Activated T-cell treated with anti-CD3 and anti-CD28 coated beads, Interleukin-2, amount 50 U/mL, for 24 hours (primary cell): ENCODE data around the gene BNIP3.

ENCODE experiments used
- DNase-seq: peaks from one replicate; pipeline ENCODE4 v3.0.0-alpha.2; 2020
- H3K27ac Mint-ChIP-seq: 2 replicates; pipeline ENCODE4 v1.8.0; 2020; ENCODE audit warnings: mild to moderate bottlenecking, mixed read lengths
- H3K27me3 Mint-ChIP-seq: 2 replicates; pipeline ENCODE4 v1.8.0; 2020; ENCODE audit warnings: mixed read lengths
- H3K36me3 Mint-ChIP-seq: 2 replicates; pipeline ENCODE4 v1.8.0; 2020; ENCODE audit warnings: low read depth, mixed read lengths
- H3K4me1 Mint-ChIP-seq: 2 replicates; pipeline ENCODE4 v1.8.0; 2020; ENCODE audit warnings: low read depth, mixed read lengths
- H3K4me3 Mint-ChIP-seq: 2 replicates; pipeline ENCODE4 v1.8.0; 2020; ENCODE audit warnings: mild to moderate bottlenecking, moderate library complexity, mixed read lengths
- H3K9me3 Mint-ChIP-seq: 2 replicates; pipeline ENCODE4 v1.8.0; 2020; ENCODE audit warnings: mixed read lengths

The BNIP3 gene

GRCh38 chr10:131977323-131978096 is 4.2 kb downstream of the BNIP3 start:
- peaks cover 54% of the 10 kb centered on the region for H3K36me3 Mint-ChIP-seq
- no peaks in the 10 kb centered on the region for H3K9me3 Mint-ChIP-seq
- H3K27ac Mint-ChIP-seq, result peak overlapping the region; percentile 71
- H3K4me1 Mint-ChIP-seq, result peaks cover 81% of the 10 kb centered on the region
- no peak overlapping the region for H3K4me3 Mint-ChIP-seq
- no peak for DNase-seq
- H3K27me3 Mint-ChIP-seq, result no peaks in the 10 kb centered on the region

- H3K9me3 Mint-ChIP-seq, result no peaks in the 10 kb centered on the region
- peaks cover 65% of the 10 kb centered on the region for H3K36me3 Mint-ChIP-seq
- no peak overlapping the region for H3K4me3 Mint-ChIP-seq
- no peaks in the 10 kb centered on the region for H3K27me3 Mint-ChIP-seq
- peaks cover 91% of the 10 kb centered on the region for H3K4me1 Mint-ChIP-seq
- no peak for DNase-seq
- peak overlapping the region; percentile 46 for H3K27ac Mint-ChIP-seq
Measured at GRCh38 chr10:131975796-131976195, 5.9 kb downstream of the BNIP3 start.

DNA sequence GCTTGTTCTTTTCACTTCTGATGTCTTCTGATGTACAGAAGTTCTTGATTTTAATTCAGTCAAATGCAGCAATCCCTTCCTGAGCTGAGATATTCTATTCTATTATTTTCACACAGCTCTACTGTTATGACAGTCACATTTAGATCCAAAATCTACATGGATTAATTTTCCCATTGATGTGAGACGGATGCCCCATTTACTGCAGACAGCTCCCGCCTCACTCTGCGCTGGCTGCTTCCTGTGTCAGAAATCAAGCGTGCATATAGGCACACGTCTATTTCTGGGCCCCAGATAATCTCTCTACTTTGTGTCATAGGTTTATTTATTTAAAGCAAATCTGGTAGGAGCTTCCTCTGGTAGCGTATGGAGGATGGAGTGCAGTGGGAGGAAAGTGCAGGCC is 6.7 kb downstream of the BNIP3 start:
- H3K36me3 Mint-ChIP-seq, result peaks cover 70% of the 10 kb centered on the region
- no peaks in the 10 kb centered on the region for H3K9me3 Mint-ChIP-seq
- no peaks in the 10 kb centered on the region for H3K27me3 Mint-ChIP-seq
- no peak overlapping the region for H3K4me3 Mint-ChIP-seq
- peaks cover 94% of the 10 kb centered on the region for H3K4me1 Mint-ChIP-seq
- peak overlapping the region; percentile 12 for H3K27ac Mint-ChIP-seq
- no peak for DNase-seq

GRCh38 chr10:131974034-131974817 is 7.5 kb downstream of the BNIP3 start:
- peaks cover 87% of the 10 kb centered on the region for H3K4me1 Mint-ChIP-seq
- DNase-seq, result no peak
- H3K27ac Mint-ChIP-seq, result peak overlapping the region; percentile 82
- H3K36me3 Mint-ChIP-seq, result peaks cover 72% of the 10 kb centered on the region
- H3K27me3 Mint-ChIP-seq, result no peaks in the 10 kb centered on the region
- H3K4me3 Mint-ChIP-seq, result peak overlapping the region; percentile 26
- H3K9me3 Mint-ChIP-seq, result no peaks in the 10 kb centered on the region

GRCh38 chr10:131973160-131973951 is 8.4 kb downstream of the BNIP3 start:
- Mint-ChIP-seq H3K4me1 (peaks cover 80% of the 10 kb centered on the region), H3K9me3 (no peaks in the 10 kb centered on the region), H3K27ac (peak overlapping the region; percentile 85), H3K4me3 (peak overlapping the region; percentile 68), H3K36me3 (peaks cover 74% of the 10 kb centered on the region), H3K27me3 (no peaks in the 10 kb centered on the region)
- DNase-seq, result peak; percentile 44

GRCh38 chr10:131972474-131973071 is 9.2 kb downstream of the BNIP3 start:
- peaks cover 71% of the 10 kb centered on the region for H3K36me3 Mint-ChIP-seq

GRCh38 chr10:131971591-131971990 is 10.1 kb downstream of the BNIP3 start:
- peak overlapping the region; percentile 85 for H3K27ac Mint-ChIP-seq
- no peaks in the 10 kb centered on the region for H3K9me3 Mint-ChIP-seq
- H3K4me3 Mint-ChIP-seq, result no peak overlapping the region
- DNase-seq, result no peak
- no peaks in the 10 kb centered on the region for H3K27me3 Mint-ChIP-seq
- peaks cover 62% of the 10 kb centered on the region for H3K4me1 Mint-ChIP-seq
- peaks cover 78% of the 10 kb centered on the region for H3K36me3 Mint-ChIP-seq

More at GRCh38 chr10:131972474-131973071, 9.2 kb downstream of the BNIP3 start:
- DNase-seq, result peak; percentile 57
- no peaks in the 10 kb centered on the region for H3K27me3 Mint-ChIP-seq
- peak overlapping the region; percentile 85 for H3K27ac Mint-ChIP-seq
- H3K9me3 Mint-ChIP-seq, result no peaks in the 10 kb centered on the region
- peaks cover 72% of the 10 kb centered on the region for H3K4me1 Mint-ChIP-seq
- peak overlapping the region; percentile 68 for H3K4me3 Mint-ChIP-seq

- Mint-ChIP-seq H3K9me3 (no peaks in the 10 kb centered on the region), H3K27me3 (no peaks in the 10 kb centered on the region), H3K27ac (peak overlapping the region; percentile 18), H3K4me3 (no peak overlapping the region), H3K36me3 (peaks cover 81% of the 10 kb centered on the region), H3K4me1 (peaks cover 56% of the 10 kb centered on the region)
- no peak for DNase-seq
Measured at GRCh38 chr10:131970946-131971345, 10.8 kb downstream of the BNIP3 start.

- H3K4me1 Mint-ChIP-seq, result peaks cover 53% of the 10 kb centered on the region
- H3K27me3 Mint-ChIP-seq, result no peaks in the 10 kb centered on the region
- H3K4me3 Mint-ChIP-seq, result no peak overlapping the region
- peaks cover 98% of the 10 kb centered on the region for H3K36me3 Mint-ChIP-seq
- no peak for DNase-seq
- peak overlapping the region; percentile 13 for H3K27ac Mint-ChIP-seq
- no peaks in the 10 kb centered on the region for H3K9me3 Mint-ChIP-seq
Measured at GRCh38 chr10:131968949-131969348, 12.8 kb downstream of the BNIP3 start.

DNA sequence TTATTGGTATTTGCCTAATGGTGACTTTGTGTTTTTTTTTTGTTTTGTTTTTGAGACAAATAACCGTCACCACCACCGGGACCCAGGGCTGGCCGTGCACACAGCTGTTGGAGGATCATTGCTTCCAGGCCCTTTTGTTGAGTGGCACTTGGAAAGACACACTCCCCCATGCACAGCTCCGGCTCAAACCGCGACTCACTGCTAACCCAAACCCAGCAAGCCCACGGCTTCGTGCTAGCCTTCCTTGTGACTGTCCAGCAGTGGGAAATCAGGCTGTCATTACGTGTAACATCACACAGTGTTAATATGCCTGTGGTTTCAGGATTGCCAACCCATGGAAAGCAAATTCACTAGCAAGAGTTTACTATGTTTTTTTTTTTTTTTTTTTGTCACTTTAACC is 17.4 kb downstream of the BNIP3 start:
- DNase-seq, result peak; percentile 27
- H3K27me3 Mint-ChIP-seq, result no peaks in the 10 kb centered on the region
- H3K9me3 Mint-ChIP-seq, result no peaks in the 10 kb centered on the region
- peak overlapping the region; percentile 51 for H3K27ac Mint-ChIP-seq
- peaks cover 22% of the 10 kb centered on the region for H3K4me1 Mint-ChIP-seq
- H3K4me3 Mint-ChIP-seq, result no peak overlapping the region
- peaks cover 87% of the 10 kb centered on the region for H3K36me3 Mint-ChIP-seq

DNA sequence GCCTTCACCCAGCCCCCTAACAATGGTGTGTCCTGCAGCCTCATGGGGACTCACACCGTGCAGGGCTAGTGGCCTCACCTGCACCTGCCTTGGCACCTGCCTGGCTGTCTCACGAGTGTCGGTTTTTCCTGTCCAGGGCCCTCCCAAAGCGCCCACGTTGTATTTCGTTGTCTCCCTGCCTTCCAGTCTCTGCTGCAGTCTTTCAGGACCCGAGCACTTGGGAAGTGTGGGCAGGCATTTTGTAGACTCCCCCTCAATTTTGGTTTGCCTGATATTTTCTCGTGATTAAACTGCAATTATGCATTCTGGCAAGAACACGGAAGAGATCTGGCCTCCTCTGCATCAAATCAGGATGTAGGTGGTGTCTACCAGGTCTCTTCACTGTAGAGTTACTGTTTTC is 17.9 kb downstream of the BNIP3 start:
- peak; percentile 25 for DNase-seq
- no peak overlapping the region for H3K4me3 Mint-ChIP-seq
- H3K27ac Mint-ChIP-seq, result no peak overlapping the region
- peaks cover 84% of the 10 kb centered on the region for H3K36me3 Mint-ChIP-seq
- peaks cover 22% of the 10 kb centered on the region for H3K4me1 Mint-ChIP-seq
- H3K27me3 Mint-ChIP-seq, result no peaks in the 10 kb centered on the region
- H3K9me3 Mint-ChIP-seq, result no peaks in the 10 kb centered on the region

GRCh38 chr10:131963350-131963749 is 18.4 kb downstream of the BNIP3 start:
- H3K27me3 Mint-ChIP-seq, result no peaks in the 10 kb centered on the region
- peak; percentile 21 for DNase-seq
- H3K36me3 Mint-ChIP-seq, result peaks cover 80% of the 10 kb centered on the region
- H3K9me3 Mint-ChIP-seq, result no peaks in the 10 kb centered on the region
- no peak overlapping the region for H3K27ac Mint-ChIP-seq
- no peak overlapping the region for H3K4me3 Mint-ChIP-seq
- H3K4me1 Mint-ChIP-seq, result peaks cover 22% of the 10 kb centered on the region

- no peak for DNase-seq
- H3K36me3 Mint-ChIP-seq, result peaks cover 82% of the 10 kb centered on the region
- no peaks in the 10 kb centered on the region for H3K9me3 Mint-ChIP-seq
- H3K4me1 Mint-ChIP-seq, result peaks cover 22% of the 10 kb centered on the region
- no peak overlapping the region for H3K27ac Mint-ChIP-seq
- no peaks in the 10 kb centered on the region for H3K27me3 Mint-ChIP-seq
- no peak overlapping the region for H3K4me3 Mint-ChIP-seq
Measured at GRCh38 chr10:131961777-131962662, 19.7 kb downstream of the BNIP3 start.
